WTC11 (cell line): ENCODE measurements around the gene RELL1. TPM values are rescaled to one million over a fixed set of nuclear protein-coding genes. Genes with fewer than 3 reads are reported as not detected.

Source experiments
- ATAC-seq: fragments of 200-7000 bp; cut with Tn5 transposase; 2 replicates; pipeline ENCODE4 v1.10.0; 2021; ENCODE audit warnings: mild to moderate bottlenecking, moderate library complexity
- CTCF ChIA-PET: fragments of 300-600 bp; sonication (Branson Sonifier 250); formaldehyde crosslinking; loops from one replicate; lab custom pipeline; 2021; ENCODE audit warnings: antibody characterized with exemption; lab: Charles Lee
- POLR2A ChIA-PET: fragments of 350-600 bp; sonication (Branson Sonifier 250); formaldehyde crosslinking; loops from one replicate; lab custom pipeline; 2021; ENCODE audit warnings: antibody characterized with exemption; lab: Charles Lee
- DNase-seq: peaks from one replicate; pipeline ENCODE4 v3.0.0; 2021; ENCODE audit warnings: low spot score
- H3K27ac Mint-ChIP-seq: 2 replicates; pipeline ENCODE4 v1.8.0; 2021; ENCODE audit warnings: mixed read lengths
- H3K27me3 Mint-ChIP-seq: 2 replicates; pipeline ENCODE4 v1.8.0; 2021; ENCODE audit warnings: low read depth, mild to moderate bottlenecking, moderate library complexity, mixed read lengths
- H3K36me3 Mint-ChIP-seq: 2 replicates; pipeline ENCODE4 v1.8.0; 2021; ENCODE audit warnings: mixed read lengths
- H3K4me1 Mint-ChIP-seq: 2 replicates; pipeline ENCODE4 v1.8.0; 2022; ENCODE audit warnings: mixed read lengths
- H3K4me3 Mint-ChIP-seq: 2 replicates; pipeline ENCODE4 v1.8.0; 2021; ENCODE audit warnings: mild to moderate bottlenecking, moderate library complexity, mixed read lengths
- H3K9me3 Mint-ChIP-seq: 2 replicates; pipeline ENCODE4 v1.8.0; 2021; ENCODE audit warnings: mixed read lengths
- AR ChIP-seq: fragments of 250-450 bp; sonication (Bioruptor Pico); IDR thresholded peaks from 2 replicates; pipeline ENCODE4 v1.9.0; 2021; ENCODE audit warnings: mild to moderate bottlenecking
- ATF1 ChIP-seq: sonication (generic); formaldehyde crosslinking; IDR thresholded peaks from 2 replicates; pipeline ENCODE4 v1.8.1; 2023; ENCODE audit warnings: mild to moderate bottlenecking, moderate library complexity, missing genetic modification reagents
- ATF3 ChIP-seq: sonication (generic); formaldehyde crosslinking; conservative IDR thresholded peaks from 2 replicates; pipeline ENCODE4 v1.8.1; 2022; ENCODE audit warnings: mild to moderate bottlenecking, missing genetic modification reagents
- CDX4 ChIP-seq: fragments of 250-450 bp; sonication (Bioruptor Pico); IDR thresholded peaks from 2 replicates; pipeline ENCODE4 v1.9.0; 2021; ENCODE audit warnings: moderate library complexity, mild to moderate bottlenecking, inconsistent platforms, borderline replicate concordance
- E2F1 ChIP-seq: sonication (generic); formaldehyde crosslinking; IDR thresholded peaks from 2 replicates; pipeline ENCODE4 v1.8.0; 2022; ENCODE audit warnings: mild to moderate bottlenecking, missing genetic modification reagents
- ETV6 ChIP-seq: sonication (generic); formaldehyde crosslinking; IDR thresholded peaks from 2 replicates; pipeline ENCODE4 v1.8.1; 2022; ENCODE audit warnings: mild to moderate bottlenecking, missing genetic modification reagents
- FOXK1 ChIP-seq: sonication (generic); formaldehyde crosslinking; IDR thresholded peaks from 2 replicates; pipeline ENCODE4 v1.8.0; 2022; ENCODE audit warnings: mild to moderate bottlenecking, moderate library complexity, missing genetic modification reagents
- GABPB1 ChIP-seq: sonication (generic); formaldehyde crosslinking; IDR thresholded peaks from 2 replicates; pipeline ENCODE4 v1.8.1; 2023; ENCODE audit warnings: mild to moderate bottlenecking, missing genetic modification reagents
- HMGXB4 ChIP-seq: sonication (generic); formaldehyde crosslinking; IDR thresholded peaks from 2 replicates; pipeline ENCODE4 v1.8.1; 2023; ENCODE audit warnings: mild to moderate bottlenecking, moderate library complexity, missing genetic modification reagents
- JUN ChIP-seq: sonication (generic); formaldehyde crosslinking; IDR thresholded peaks from 2 replicates; pipeline ENCODE4 v1.8.0; 2023; ENCODE audit warnings: mild to moderate bottlenecking, missing genetic modification reagents
- KAT7 ChIP-seq: sonication (generic); formaldehyde crosslinking; IDR thresholded peaks from 2 replicates; pipeline ENCODE4 v1.8.1; 2023; ENCODE audit warnings: missing genetic modification reagents, mild to moderate bottlenecking, borderline replicate concordance
- NFE2L1 ChIP-seq: sonication (generic); formaldehyde crosslinking; IDR thresholded peaks from 2 replicates; pipeline ENCODE4 v1.8.1; 2023; ENCODE audit warnings: missing genetic modification reagents
- NR1H2 ChIP-seq: sonication (generic); formaldehyde crosslinking; IDR thresholded peaks from 2 replicates; pipeline ENCODE4 v1.9.0; 2021; ENCODE audit warnings: mild to moderate bottlenecking, moderate library complexity, missing genetic modification reagents
- SP1 ChIP-seq: sonication (generic); formaldehyde crosslinking; conservative IDR thresholded peaks from 2 replicates; pipeline ENCODE4 v1.8.1; 2022; ENCODE audit warnings: missing genetic modification reagents
- STAT6 ChIP-seq: sonication (generic); formaldehyde crosslinking; conservative IDR thresholded peaks from 2 replicates; pipeline ENCODE4 v1.8.1; 2023; ENCODE audit warnings: mild to moderate bottlenecking, low read depth, missing genetic modification reagents, moderate library complexity
- TCF7 ChIP-seq: sonication (generic); formaldehyde crosslinking; IDR thresholded peaks from 2 replicates; pipeline ENCODE4 v1.8.0; 2022; ENCODE audit warnings: mild to moderate bottlenecking, low read depth, missing genetic modification reagents, moderate library complexity
- ZBTB43 ChIP-seq: sonication (generic); formaldehyde crosslinking; IDR thresholded peaks from 2 replicates; pipeline ENCODE4 v1.8.1; 2023; ENCODE audit warnings: mild to moderate bottlenecking, missing genetic modification reagents
- ZNF138 ChIP-seq: sonication (generic); formaldehyde crosslinking; conservative IDR thresholded peaks from 2 replicates; pipeline ENCODE4 v1.8.1; 2022; ENCODE audit warnings: mild to moderate bottlenecking, moderate library complexity, missing genetic modification reagents
- ZNF263 ChIP-seq: sonication (generic); formaldehyde crosslinking; IDR thresholded peaks from 2 replicates; pipeline ENCODE4 v1.8.1; 2022; ENCODE audit warnings: low read depth, mild to moderate bottlenecking, moderate library complexity, missing genetic modification reagents
- ZNF396 ChIP-seq: fragments of 250-450 bp; sonication (Bioruptor Pico); IDR thresholded peaks from 2 replicates; pipeline ENCODE4 v1.8.0; 2021; ENCODE audit warnings: mild to moderate bottlenecking, moderate library complexity, borderline replicate concordance
- ZNF416 ChIP-seq: fragments of 250-450 bp; sonication (Bioruptor Pico); IDR thresholded peaks from 2 replicates; pipeline ENCODE4 v1.9.0; 2021; ENCODE audit warnings: mild to moderate bottlenecking, inconsistent platforms
- ZNF532 ChIP-seq: fragments of 250-450 bp; sonication (Bioruptor Pico); IDR thresholded peaks from 2 replicates; pipeline ENCODE4 v1.9.0; 2021; ENCODE audit warnings: mild to moderate bottlenecking, borderline replicate concordance
- total RNA-seq: library from RNA; stranded (reverse); gene quantifications from 3 replicates; pipeline ENCODE4 v1.2.3, GENCODE V29; 2021

RELL1 gene
- total RNA-seq, 1 experiment from 2014 or later, result 14.4 TPM

- TF ChIP-seq ZNF532, result no peak
- no peak for TF ChIP-seq AR (CRISPR knock-in tag)
- TF ChIP-seq HMGXB4 (CRISPR knock-in tag), result no peak
- TF ChIP-seq NR1H2 (CRISPR knock-in tag), result no peak
- no peak for TF ChIP-seq SP1
- TF ChIP-seq ZNF138, result no peak
- no peak for TF ChIP-seq NFE2L1 (CRISPR knock-in tag)
- no peak for TF ChIP-seq ZNF396
- no peak for TF ChIP-seq JUN (CRISPR knock-in tag)
- TF ChIP-seq GABPB1 (CRISPR knock-in tag), result no peak
- TF ChIP-seq FOXK1 (CRISPR knock-in tag), result no peak
- Mint-ChIP-seq H3K9me3 (peaks cover 4% of the 10 kb centered on the region), H3K4me1 (peaks cover 51% of the 10 kb centered on the region), H3K4me3 (no peak overlapping the region), H3K27me3 (peaks cover 25% of the 10 kb centered on the region), H3K36me3 (peaks cover 8% of the 10 kb centered on the region), H3K27ac (no peak overlapping the region)
- ATAC-seq (no peak), DNase-seq (no peak)
- ChIA-PET POLR2A (no interaction called here), CTCF (no interaction called here)
Measured at GRCh38 chr4:37650481-37650880, 35.7 kb downstream of the RELL1 start.

GRCh38 chr4:37649268-37649667 is 36.9 kb downstream of the RELL1 start:
- Mint-ChIP-seq H3K27me3 (peaks cover 22% of the 10 kb centered on the region), H3K4me3 (no peak overlapping the region), H3K36me3 (peaks cover 4% of the 10 kb centered on the region; the same call in 1 of the 2 replicates), H3K4me1 (peaks cover 50% of the 10 kb centered on the region), H3K27ac (no peak overlapping the region), H3K9me3 (no peaks in the 10 kb centered on the region)
- ChIA-PET POLR2A (no interaction called here), CTCF (no interaction called here)
- ATAC-seq (no peak), DNase-seq (no peak)
- TF ChIP-seq ATF1 (CRISPR knock-in tag) (no peak), ZBTB43 (CRISPR knock-in tag) (no peak), TCF7 (CRISPR knock-in tag) (no peak), E2F1 (CRISPR knock-in tag) (no peak), STAT6 (CRISPR knock-in tag) (no peak), ATF3 (CRISPR knock-in tag) (no peak), ZNF263 (no peak), CDX4 (CRISPR knock-in tag) (no peak), KAT7 (CRISPR knock-in tag) (no peak), ZNF416 (CRISPR knock-in tag) (no peak), ETV6 (CRISPR knock-in tag) (no peak)
